ENCODE results near the gene SCPEP1.

- TF ChIP-seq, protein P1, sequence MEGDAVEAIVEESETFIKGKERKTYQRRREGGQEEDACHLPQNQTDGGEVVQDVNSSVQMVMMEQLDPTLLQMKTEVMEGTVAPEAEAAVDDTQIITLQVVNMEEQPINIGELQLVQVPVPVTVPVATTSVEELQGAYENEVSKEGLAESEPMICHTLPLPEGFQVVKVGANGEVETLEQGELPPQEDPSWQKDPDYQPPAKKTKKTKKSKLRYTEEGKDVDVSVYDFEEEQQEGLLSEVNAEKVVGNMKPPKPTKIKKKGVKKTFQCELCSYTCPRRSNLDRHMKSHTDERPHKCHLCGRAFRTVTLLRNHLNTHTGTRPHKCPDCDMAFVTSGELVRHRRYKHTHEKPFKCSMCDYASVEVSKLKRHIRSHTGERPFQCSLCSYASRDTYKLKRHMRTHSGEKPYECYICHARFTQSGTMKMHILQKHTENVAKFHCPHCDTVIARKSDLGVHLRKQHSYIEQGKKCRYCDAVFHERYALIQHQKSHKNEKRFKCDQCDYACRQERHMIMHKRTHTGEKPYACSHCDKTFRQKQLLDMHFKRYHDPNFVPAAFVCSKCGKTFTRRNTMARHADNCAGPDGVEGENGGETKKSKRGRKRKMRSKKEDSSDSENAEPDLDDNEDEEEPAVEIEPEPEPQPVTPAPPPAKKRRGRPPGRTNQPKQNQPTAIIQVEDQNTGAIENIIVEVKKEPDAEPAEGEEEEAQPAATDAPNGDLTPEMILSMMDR (IDR thresholded peaks at IDR 0.05): no peak
- TF ChIP-seq POLR2AphosphoS5 (IDR thresholded peaks at IDR 0.05): no peak
These were observed 44.1 kb upstream of the SCPEP1 start for GRCh38 chr17:56933868-56934267.

Measured in transverse colon (tissue), 4 donors.